ENCODE measurements around the gene TMEM132D. TPM values are rescaled to one million over a fixed set of nuclear protein-coding genes. Genes with fewer than 3 reads are reported as not detected.

The TMEM132D gene
- total RNA-seq, 1 experiment from 2014 or later: not detected

DNA sequence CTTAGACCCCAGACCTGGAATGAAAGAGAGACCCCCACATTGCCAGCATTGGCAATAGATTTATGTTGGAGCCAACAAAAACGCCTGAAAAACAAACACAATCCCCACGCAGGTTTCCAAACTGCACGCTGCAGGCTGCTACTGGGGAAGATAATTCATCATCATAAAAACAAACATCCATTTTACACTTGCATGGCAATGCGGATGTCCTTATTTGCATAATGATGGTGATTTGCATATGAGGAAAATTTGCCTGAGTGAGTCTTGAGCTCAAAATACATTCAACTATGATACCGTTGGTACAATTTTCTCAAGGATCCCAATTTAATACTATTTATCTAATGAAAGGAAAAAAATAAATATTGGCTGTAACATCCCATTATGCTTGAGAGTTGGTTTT lies 33.6 kb upstream of the TMEM132D start:
- H3K4me3 ChIP-seq (ENCODE audit: low read depth in 2 of 2, low read length in 2 of 2): no peak overlapping the region
- no peak for ATAC-seq
- TF ChIP-seq SIN3A (IDR thresholded peaks at IDR 0.05; ENCODE audit: borderline replicate concordance, insufficient read depth, low read depth, low read length) (no peak), TCF7L2 (IDR thresholded peaks at IDR 0.05; ENCODE audit: low read depth, low read length) (no peak), CTCF (IDR thresholded peaks at IDR 0.05) (no peak), POLR2AphosphoS5 (IDR thresholded peaks at IDR 0.05; ENCODE audit: low read depth, low read length) (no peak)
- TF ChIP-seq, protein P1, sequence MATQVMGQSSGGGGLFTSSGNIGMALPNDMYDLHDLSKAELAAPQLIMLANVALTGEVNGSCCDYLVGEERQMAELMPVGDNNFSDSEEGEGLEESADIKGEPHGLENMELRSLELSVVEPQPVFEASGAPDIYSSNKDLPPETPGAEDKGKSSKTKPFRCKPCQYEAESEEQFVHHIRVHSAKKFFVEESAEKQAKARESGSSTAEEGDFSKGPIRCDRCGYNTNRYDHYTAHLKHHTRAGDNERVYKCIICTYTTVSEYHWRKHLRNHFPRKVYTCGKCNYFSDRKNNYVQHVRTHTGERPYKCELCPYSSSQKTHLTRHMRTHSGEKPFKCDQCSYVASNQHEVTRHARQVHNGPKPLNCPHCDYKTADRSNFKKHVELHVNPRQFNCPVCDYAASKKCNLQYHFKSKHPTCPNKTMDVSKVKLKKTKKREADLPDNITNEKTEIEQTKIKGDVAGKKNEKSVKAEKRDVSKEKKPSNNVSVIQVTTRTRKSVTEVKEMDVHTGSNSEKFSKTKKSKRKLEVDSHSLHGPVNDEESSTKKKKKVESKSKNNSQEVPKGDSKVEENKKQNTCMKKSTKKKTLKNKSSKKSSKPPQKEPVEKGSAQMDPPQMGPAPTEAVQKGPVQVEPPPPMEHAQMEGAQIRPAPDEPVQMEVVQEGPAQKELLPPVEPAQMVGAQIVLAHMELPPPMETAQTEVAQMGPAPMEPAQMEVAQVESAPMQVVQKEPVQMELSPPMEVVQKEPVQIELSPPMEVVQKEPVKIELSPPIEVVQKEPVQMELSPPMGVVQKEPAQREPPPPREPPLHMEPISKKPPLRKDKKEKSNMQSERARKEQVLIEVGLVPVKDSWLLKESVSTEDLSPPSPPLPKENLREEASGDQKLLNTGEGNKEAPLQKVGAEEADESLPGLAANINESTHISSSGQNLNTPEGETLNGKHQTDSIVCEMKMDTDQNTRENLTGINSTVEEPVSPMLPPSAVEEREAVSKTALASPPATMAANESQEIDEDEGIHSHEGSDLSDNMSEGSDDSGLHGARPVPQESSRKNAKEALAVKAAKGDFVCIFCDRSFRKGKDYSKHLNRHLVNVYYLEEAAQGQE (IDR thresholded peaks at IDR 0.05; ENCODE audit: insufficient read depth in 1 of 2, low read depth in 2 of 2, low read length in 1 of 2): no peak
- CTCF ChIA-PET: no interaction called here
- H3K9me3 ChIP-seq (ENCODE audit: control insufficient read depth, insufficient read depth, low read depth, low read length): no peaks in the 10 kb centered on the region
- intact Hi-C loops (cut with micrococcal nuclease; ENCODE audit: unreplicated experiment) (no loop called here), in situ Hi-C loops (cut with HindIII; ENCODE audit: low pct_unique_long_range_greater_than_20kb, low sequenced_read_pairs) (no loop called here)
- no peaks in the 10 kb centered on the region; the same call in 1 of the 2 replicates for H3K27me3 ChIP-seq (ENCODE audit: control insufficient read depth, insufficient read depth, low read length)
- H3K4me1 ChIP-seq (ENCODE audit: control insufficient read depth, insufficient read depth, low read length): no peaks in the 10 kb centered on the region
- no peak overlapping the region for H3K27ac ChIP-seq (ENCODE audit: low read length)
- BruUV-seq (replicated peaks): no TSS peak
- H3K36me3 ChIP-seq (ENCODE audit: control insufficient read depth, insufficient read depth, low read length): no peaks in the 10 kb centered on the region
- no peak for DNase-seq (ENCODE audit: low read depth, low spot score)
- POLR2A ChIA-PET: no interaction called here

GRCh38 chr12:129928643-129929042 lies 24.8 kb upstream of the TMEM132D start:
- ChIA-PET CTCF (no interaction called here), POLR2A (no interaction called here)
- in situ Hi-C loops (cut with HindIII; ENCODE audit: low pct_unique_long_range_greater_than_20kb, low sequenced_read_pairs): no loop called here
- H3K9me3 ChIP-seq (ENCODE audit: control insufficient read depth, insufficient read depth, low read depth, low read length): no peaks in the 10 kb centered on the region
- no peak overlapping the region for H3K27ac ChIP-seq (ENCODE audit: low read length)
- no peak for TF ChIP-seq TCF7L2 (IDR thresholded peaks at IDR 0.05; ENCODE audit: low read depth, low read length)
- TF ChIP-seq CTCF (IDR thresholded peaks at IDR 0.05): no peak
- no peak for TF ChIP-seq POLR2AphosphoS5 (IDR thresholded peaks at IDR 0.05; ENCODE audit: low read depth, low read length)
- TF ChIP-seq, protein P1 (IDR thresholded peaks at IDR 0.05; ENCODE audit: insufficient read depth in 1 of 2, low read depth in 2 of 2, low read length in 1 of 2): no peak
- no peak for TF ChIP-seq SIN3A (IDR thresholded peaks at IDR 0.05; ENCODE audit: borderline replicate concordance, insufficient read depth, low read depth, low read length)
- ATAC-seq (no peak), DNase-seq (ENCODE audit: low read depth, low spot score) (no peak)
- no peaks in the 10 kb centered on the region for H3K4me1 ChIP-seq (ENCODE audit: control insufficient read depth, insufficient read depth, low read length)
- no peaks in the 10 kb centered on the region for H3K36me3 ChIP-seq (ENCODE audit: control insufficient read depth, insufficient read depth, low read length)
- BruUV-seq (replicated peaks): no TSS peak
- no peak overlapping the region for H3K4me3 ChIP-seq (ENCODE audit: low read depth in 2 of 2, low read length in 2 of 2)
- intact Hi-C loops (cut with micrococcal nuclease; ENCODE audit: unreplicated experiment): no loop called here
- H3K27me3 ChIP-seq (ENCODE audit: control insufficient read depth, insufficient read depth, low read length): no peaks in the 10 kb centered on the region
